GM19023 (cell line): Measurements from ENCODE around the gene PAXX.

Experiments used
- ATAC-seq: cut with Tn5 transposase; IDR thresholded peaks from one replicate; pipeline ENCODE4 v1.9.1; 2021; ENCODE audit warnings: mild to moderate bottlenecking, moderate library complexity; ENCODE audit not compliant: unreplicated experiment

Gene PAXX

DNA sequence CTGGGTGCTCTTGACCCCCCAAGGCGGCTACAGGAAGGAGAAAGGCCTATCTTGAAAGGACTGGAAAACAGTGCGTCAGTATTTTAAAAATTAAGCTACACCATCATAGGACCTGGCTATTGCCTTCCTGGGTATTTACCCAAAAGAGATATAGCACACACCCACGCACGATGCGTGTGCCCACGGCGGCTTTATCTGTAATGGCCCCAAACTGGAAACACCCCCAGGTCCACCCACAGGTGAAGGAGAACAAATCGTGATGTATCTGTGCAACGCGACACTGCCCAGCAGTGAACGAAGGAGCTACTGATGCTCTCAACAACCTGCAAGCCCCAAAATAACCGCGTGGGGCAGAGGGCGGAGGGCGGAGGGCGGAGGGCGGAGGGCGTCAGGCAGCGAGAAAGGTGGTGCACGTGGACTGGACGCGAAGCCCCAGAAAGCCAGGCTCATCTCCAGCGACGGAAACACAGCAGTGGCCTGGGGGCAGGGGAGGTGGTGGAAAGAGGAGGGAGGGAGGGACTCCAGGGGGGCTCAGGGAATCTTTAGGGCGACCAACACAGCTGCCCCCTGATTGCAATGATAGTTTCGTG is 27.3 kb upstream of the PAXX start:
- ATAC-seq: no peak

DNA sequence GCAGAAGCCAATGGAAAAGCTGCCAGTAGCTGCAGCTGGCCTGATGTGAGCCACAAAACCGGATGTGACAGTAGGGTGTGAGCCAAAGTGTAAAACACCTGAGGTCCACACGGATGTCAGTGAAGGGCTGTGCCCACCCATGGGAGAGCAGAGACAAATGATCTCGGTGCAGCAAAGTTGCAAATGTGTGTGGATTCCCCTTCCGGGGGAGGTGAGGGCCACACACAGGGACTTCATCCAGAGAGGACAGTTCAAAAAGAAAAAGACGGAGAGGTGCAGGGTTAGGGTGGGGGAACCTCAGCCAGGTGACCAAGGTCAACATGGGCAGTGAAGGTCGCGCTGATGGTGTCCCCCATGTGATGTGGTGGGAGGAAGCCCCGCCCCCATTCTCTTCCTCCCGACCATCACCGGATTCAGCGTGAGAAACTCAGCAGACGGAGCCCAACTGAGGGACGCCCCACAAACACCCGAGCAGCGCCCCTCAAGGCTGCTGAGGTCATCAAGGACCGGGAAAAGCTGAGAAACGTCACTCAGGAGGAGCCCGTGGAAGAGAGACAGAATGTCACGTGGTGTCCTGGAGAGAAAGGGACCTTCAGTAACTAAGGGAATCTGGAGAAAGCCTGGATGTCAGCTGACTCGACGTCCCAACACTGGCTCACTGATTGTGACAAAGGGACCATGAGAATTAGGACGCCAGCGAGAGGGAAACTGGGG is 26.3 kb upstream of the PAXX start:
- ATAC-seq: no peak

DNA sequence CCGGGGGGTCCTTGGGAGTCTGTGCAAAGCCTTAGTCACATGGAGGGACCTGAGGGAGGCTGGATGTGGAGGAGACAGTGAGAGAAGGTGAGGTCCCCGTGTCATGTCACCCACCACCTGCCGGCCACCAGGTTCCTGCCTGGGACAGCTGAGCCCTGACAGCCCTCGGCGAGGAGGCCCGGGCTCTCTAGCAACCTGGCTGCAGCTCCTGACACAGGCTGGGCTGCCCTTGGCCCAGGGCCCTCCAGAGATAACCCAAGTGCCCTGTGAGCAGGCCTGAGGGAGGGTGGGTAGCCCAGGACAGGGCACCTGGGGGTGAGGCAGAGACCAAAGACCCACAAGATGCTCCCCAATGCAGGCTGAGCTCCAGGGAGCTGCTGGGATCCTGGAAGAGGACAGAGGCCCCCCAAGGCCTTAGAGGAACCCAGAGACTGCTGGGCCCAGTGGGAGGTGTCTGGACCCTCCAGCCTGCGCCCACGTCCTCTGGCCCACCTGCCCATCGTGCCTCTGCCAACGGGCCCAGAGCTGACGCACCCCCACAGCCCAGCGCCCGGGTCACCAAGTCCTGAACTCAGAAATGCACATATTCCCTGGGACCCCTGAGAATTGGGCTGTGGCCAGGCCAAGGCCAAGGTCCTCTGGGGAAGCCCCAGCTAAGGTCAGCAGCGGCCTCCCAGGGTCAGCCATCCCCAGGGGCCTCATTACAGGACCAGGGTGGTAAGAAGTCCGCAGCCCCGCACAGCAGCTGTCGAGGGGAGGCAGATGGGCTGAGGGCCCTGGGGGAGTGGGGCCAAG is 23.7 kb upstream of the PAXX start:
- no peak for ATAC-seq

DNA sequence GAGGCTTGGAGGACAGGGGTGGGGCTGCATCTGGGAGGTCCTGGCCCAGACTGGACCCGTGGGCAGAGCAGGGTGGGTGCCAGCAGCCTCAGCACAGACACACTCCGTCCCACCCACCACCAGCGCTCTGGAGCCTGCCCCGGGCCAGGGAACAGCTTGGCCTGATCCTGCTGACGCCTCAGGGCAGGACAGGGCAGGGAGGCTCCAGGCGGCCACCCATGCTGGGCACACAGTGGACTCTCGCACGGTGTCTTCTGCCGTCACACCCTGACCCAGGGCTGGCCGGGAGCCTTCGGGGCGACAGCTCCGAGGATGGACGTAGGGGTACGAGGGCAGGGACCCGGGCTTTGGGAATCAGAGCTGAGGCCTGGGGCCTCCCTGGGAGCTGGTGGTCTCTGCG is 23.1 kb upstream of the PAXX start:
- ATAC-seq: no peak

GRCh38 chr9:136969774-136970173 is 22.4 kb upstream of the PAXX start:
- no peak for ATAC-seq

GRCh38 chr9:136970361-136970760 is 21.9 kb upstream of the PAXX start:
- no peak for ATAC-seq

DNA sequence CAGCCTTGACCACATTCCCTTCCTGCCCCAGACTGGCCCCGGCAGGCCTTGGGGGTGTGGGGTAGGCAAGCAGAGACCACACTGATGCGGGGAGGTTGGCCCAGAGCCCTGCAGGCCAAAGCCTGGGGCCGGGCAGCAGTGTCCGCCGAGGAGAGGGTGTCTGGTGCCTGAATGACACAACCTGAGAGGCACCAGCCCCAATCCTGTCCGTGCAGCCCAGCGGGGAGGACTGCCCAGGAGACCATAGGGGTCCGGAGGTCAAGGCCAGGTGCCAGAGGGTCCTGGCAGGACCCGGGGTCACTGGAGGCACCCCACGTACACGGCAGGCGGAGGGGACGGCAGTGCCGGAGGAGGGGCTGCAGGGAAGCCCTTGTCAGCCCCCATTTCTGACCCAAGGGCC is 20.5 kb upstream of the PAXX start:
- no peak for ATAC-seq

- no peak for ATAC-seq
Measured at GRCh38 chr9:136972335-136972734, 19.9 kb upstream of the PAXX start.

DNA sequence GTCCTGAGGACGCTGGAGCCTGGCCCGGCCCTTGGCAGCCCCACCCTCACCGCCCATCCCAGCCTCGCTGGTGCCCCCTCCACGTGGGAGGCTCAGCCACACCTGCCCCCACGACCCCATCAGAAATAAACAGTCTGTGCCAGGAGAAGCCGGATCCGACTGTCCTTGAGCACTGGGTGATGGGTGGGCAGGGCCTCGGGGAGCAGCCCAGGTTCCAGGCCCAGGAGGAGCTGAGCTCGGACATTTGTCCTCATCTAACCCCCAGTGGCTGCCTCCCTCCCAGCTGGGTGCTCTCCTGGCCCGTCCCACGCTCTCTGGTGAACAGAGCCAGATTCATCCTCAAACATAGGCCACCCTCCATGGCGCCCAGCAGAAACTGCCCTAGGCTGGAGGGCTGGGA is 19.5 kb upstream of the PAXX start:
- no peak for ATAC-seq

DNA sequence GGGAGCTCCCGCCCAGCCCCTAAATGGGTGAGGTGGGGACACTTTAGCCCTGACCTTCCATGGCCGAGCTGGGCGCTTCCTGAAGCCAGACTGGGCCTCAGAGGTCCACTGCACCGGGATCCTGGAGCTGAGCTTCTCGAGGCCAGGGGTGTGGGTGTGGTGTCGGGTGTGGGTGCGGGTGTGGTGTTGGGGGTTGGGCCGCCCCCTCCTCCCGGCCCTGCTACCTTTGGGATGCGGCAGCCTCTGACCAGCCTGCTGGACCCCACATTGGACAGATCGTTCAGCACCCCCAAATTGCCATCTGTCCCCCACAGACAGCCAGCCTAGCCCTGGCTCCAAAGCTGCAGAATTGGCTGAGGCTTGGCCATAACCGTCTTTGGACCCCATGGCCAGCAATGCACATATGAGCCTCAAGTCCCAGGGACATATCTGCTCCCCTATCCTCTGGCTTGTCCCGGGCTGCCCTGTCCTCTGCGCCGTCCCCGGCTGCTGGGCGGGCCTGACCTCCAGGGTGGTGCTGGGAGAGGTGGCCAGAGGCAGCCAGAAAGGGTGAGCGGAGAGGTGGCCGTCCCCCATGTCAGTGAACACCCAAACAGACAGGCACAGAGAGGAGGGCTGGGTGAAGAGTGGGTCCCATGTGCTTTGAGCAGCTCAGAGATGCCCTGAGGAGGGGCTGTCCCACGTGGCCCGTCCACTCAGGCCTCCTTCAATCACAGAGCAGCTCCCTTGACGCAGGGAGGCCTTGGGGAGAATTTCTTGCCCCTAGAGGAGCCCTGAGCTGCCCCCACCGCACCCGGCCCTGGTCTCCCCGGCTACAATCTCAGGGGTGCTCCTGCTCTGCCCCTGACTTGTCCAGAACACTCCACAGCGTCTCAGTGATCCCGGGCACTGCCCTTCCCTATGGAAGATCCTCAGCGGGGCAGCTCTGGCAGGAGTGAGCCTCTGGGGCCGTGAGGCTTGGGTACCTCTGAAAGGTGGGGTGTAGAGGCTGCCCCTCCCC is 18.3 kb upstream of the PAXX start:
- no peak for ATAC-seq

DNA sequence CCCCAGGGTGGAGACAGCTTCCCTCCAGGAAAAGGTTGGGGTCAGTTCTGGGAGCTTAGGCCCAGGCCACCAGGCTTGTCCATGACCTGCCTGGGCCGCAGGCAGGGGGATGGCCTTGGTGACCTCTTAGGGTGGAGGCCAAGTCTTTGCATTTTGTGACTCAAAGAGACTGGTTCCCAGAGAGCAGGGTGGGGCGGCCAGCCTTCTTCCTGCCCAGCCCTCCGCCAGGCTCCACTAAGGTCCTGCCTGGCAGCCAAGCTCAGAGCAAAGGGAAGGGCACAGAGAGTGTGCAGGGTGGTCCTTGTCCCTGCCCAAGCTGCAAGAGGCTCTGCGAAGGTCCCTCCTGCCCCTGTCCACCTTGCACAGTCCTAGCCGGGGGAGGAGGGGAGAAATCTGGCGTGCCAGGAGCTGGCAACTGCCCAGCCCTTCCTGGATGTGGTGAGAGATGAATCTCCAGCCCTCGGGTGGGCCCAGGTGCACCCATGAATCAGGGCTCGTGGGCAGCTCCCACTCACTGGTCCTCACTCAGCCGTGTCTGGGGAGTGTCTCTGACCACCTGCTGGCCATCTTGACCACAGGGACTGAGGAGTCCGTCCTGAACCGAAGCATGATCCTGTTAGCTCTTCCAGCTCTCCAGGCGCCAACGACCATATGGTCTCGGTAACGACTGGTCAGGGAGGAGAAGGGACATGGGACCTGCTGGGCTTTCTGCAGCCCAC is 17.2 kb upstream of the PAXX start:
- no peak for ATAC-seq

- no peak for ATAC-seq
Measured at GRCh38 chr9:136975644-136976043, 16.6 kb upstream of the PAXX start.

GRCh38 chr9:136977223-136977622 is 15.0 kb upstream of the PAXX start, which contains the start of gene PTGDS:
Gene PTGDS, plus strand, starts transcription at chr9:136977504. Its CDS starts 75 bp downstream, at chr9:136977579.
- ATAC-seq: no peak

- no peak for ATAC-seq
Measured at GRCh38 chr9:136977649-136978072, 14.6 kb upstream of the PAXX start.

DNA sequence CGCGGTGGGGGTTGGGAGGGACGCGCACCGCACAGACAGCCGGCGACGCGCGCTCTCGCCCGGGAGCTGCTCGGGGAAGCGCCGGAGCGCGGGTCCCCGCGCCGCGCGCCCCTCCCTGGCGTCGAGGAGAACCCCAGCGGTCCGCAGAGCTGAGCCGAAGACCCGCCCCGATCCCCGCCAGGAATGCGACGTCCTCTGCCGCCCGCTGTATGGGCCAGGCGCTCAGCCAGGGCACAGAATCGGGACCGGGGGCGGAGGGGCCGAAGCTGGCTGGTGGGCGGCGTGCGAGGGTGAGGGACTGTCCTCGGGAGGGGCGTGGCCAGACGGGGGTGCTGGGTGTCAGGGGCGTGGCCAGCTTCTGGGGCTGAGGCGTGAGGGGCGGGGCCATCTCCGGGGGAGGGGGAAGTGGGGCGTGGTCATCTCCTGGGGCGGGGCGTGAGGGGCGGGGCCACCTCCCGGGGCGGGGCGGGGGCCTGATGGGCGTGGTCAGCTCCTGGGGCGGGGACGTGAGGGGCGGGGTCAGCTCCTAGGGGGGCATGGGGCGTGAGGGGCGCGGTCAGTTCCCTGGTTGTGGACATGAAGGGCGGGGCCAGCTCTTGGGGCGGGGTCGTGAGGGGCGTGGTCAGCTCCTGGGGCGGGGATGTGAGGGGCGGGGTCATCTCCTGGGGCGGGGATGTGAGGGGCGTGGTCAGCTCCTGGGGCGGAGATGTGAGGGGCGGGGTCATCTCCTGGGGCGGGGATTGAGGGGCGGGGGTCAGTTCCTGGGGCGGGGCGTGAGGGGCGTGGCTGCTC is 14.0 kb upstream of the PAXX start:
- no peak for ATAC-seq

DNA sequence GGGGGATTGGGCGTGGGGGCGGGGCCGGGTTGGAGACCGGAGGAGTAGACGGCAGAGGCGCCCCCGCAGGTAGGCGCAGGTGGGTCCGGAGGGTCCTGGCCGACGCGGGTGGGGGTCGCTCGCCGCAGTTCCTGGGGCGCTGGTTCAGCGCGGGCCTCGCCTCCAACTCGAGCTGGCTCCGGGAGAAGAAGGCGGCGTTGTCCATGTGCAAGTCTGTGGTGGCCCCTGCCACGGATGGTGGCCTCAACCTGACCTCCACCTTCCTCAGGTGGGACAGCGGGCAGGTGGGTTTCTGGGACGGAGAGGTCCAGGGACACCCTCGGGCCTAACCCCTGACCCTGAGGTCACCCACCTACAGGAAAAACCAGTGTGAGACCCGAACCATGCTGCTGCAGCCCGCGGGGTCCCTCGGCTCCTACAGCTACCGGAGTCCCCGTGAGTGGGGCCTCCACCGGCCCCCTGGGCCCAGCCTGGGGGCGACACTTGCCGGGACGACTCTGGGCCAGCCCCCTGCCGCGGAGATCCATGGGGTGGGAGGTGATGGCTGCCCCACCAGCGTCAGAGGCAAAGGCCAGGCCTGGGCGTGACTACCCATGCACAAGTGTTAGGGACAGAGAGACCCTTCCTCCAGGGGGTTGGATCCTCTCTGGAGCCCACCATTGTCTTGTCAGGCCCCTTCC is 13.2 kb upstream of the PAXX start:
- no peak for ATAC-seq

DNA sequence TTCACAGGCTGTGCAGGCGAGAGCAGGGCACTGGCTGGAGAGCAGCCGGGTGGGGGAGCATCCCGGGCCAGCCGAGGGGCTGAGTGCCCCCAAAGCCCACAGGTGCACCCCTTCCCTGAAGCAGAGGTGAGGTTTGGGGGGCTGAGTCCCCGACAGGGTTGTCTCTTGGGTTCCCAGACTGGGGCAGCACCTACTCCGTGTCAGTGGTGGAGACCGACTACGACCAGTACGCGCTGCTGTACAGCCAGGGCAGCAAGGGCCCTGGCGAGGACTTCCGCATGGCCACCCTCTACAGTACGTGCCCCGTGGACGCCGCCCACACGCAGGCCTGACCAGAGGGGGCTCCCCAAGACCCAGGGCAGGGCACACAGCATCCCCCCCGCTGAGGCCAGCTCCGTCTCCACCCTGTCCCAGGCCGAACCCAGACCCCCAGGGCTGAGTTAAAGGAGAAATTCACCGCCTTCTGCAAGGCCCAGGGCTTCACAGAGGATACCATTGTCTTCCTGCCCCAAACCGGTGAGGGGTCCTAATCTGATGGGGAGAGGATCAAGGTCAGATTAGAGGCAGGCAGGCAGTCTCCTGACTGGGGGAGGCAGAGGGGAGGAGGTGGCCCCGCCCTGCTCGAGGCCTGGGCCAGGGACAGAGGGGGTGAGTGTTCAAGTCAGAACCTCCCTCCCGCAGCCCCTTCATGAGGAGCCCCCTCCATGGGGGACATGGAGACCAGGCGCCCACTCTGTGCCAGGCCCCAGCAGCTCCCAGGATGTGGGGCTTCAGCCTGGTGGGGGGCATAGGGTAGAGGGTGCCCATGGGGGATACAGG is 12.2 kb upstream of the PAXX start:
- no peak for ATAC-seq
